ENCODE results near the gene TPPP3. TPM values are rescaled to one million over a fixed set of nuclear protein-coding genes. Genes with fewer than 3 reads are reported as not detected.

TPPP3 gene
- total and polyA plus RNA-seq, 3 donors from 2014 or later, result 9.5 to 67.6 (median 17.5) TPM

GRCh38 chr16:67424261-67424615 lies 30.9 kb upstream of the TPPP3 start:
- no peak for DNase-seq
- Histone ChIP-seq H3K36me3 (ENCODE audit: low read depth, missing control alignments) (no peaks in the 10 kb centered on the region), H3K27ac (no peak overlapping the region), H3K9me3 (no peaks in the 10 kb centered on the region), H3K27me3 (no peaks in the 10 kb centered on the region), H3K4me3 (no peak overlapping the region), H3K4me1 (peaks cover 14% of the 10 kb centered on the region)
- intact Hi-C loops (cut with DNase I; ENCODE audit: low total_unique reads), result no loop called here
- 55 to 78% methylated on average over 5 of the region's 5 CpGs for WGBS, 2 donors
- TF ChIP-seq CTCF (IDR thresholded peaks at IDR 0.05), result no peak
- TF ChIP-seq POLR2A (IDR thresholded peaks at IDR 0.05), result no peak

- Histone ChIP-seq H3K36me3 (ENCODE audit: low read depth, missing control alignments) (no peaks in the 10 kb centered on the region), H3K9me3 (no peaks in the 10 kb centered on the region), H3K4me1 (peaks cover 14% of the 10 kb centered on the region), H3K27ac (no peak overlapping the region), H3K27me3 (no peaks in the 10 kb centered on the region), H3K4me3 (no peak overlapping the region)
- intact Hi-C loops (cut with DNase I; ENCODE audit: low total_unique reads), result no loop called here
- no peak for DNase-seq
- no peak for TF ChIP-seq POLR2A (IDR thresholded peaks at IDR 0.05)
- no peak for TF ChIP-seq CTCF (IDR thresholded peaks at IDR 0.05)
- WGBS, 2 donors, result 39 to 47% methylated on average over 9 of the region's 9 CpGs
Measured at GRCh38 chr16:67423611-67424260, 30.4 kb upstream of the TPPP3 start.

GRCh38 chr16:67423015-67423414 lies 29.7 kb upstream of the TPPP3 start:
- TF ChIP-seq CTCF (IDR thresholded peaks at IDR 0.05) (no peak), POLR2A (IDR thresholded peaks at IDR 0.05) (no peak)
- DNase-seq, result no peak
- Histone ChIP-seq H3K27me3 (no peaks in the 10 kb centered on the region), H3K36me3 (ENCODE audit: low read depth, missing control alignments) (no peaks in the 10 kb centered on the region), H3K4me3 (no peak overlapping the region), H3K4me1 (peaks cover 10% of the 10 kb centered on the region), H3K27ac (no peak overlapping the region), H3K9me3 (no peaks in the 10 kb centered on the region)
- WGBS, 2 donors, result 89 to 90% methylated on average over 5 of the region's 5 CpGs
- intact Hi-C loops (cut with DNase I; ENCODE audit: low total_unique reads), result no loop called here

- TF ChIP-seq CTCF (IDR thresholded peaks at IDR 0.05) (no peak), POLR2A (IDR thresholded peaks at IDR 0.05) (no peak)
- Histone ChIP-seq H3K9me3 (no peaks in the 10 kb centered on the region), H3K27ac (no peak overlapping the region), H3K4me1 (peaks cover 18% of the 10 kb centered on the region), H3K4me3 (no peak overlapping the region), H3K36me3 (ENCODE audit: low read depth, missing control alignments) (no peaks in the 10 kb centered on the region), H3K27me3 (no peaks in the 10 kb centered on the region)
- 80% methylated on average over 4 of the region's 4 CpGs for WGBS, 2 donors
- intact Hi-C loops (cut with DNase I; ENCODE audit: low total_unique reads), result no loop called here
- no peak for DNase-seq
Measured at GRCh38 chr16:67421030-67421429, 27.7 kb upstream of the TPPP3 start.

GRCh38 chr16:67419931-67420330 lies 26.6 kb upstream of the TPPP3 start:
- Histone ChIP-seq H3K27ac (no peak overlapping the region), H3K4me1 (peaks cover 25% of the 10 kb centered on the region), H3K36me3 (ENCODE audit: low read depth, missing control alignments) (no peaks in the 10 kb centered on the region), H3K9me3 (no peaks in the 10 kb centered on the region), H3K4me3 (no peak overlapping the region), H3K27me3 (no peaks in the 10 kb centered on the region)
- no peak for DNase-seq
- WGBS, 2 donors, result 83 to 88% methylated on average over 3 of the region's 3 CpGs
- TF ChIP-seq CTCF (IDR thresholded peaks at IDR 0.05) (no peak), POLR2A (IDR thresholded peaks at IDR 0.05) (no peak)
- intact Hi-C loops (cut with DNase I; ENCODE audit: low total_unique reads), result no loop called here
